Esophagus muscularis mucosa (tissue), 4 donors: ENCODE data around the gene AMOTL2.
A peak's percentile ranks its signal among the peaks of the same experiment; 100 is the strongest.

Experiments used
- EP300 ChIP-seq: sonication (generic); formaldehyde crosslinking; IDR thresholded peaks from one replicate; pipeline ENCODE4 v1.6.1; 2017; ENCODE audit warnings: antibody characterized with exemption
- POLR2A ChIP-seq: fragments of 450-650 bp; IDR thresholded peaks from one replicate; pipeline ENCODE4 v1.6.1; 2017; ENCODE audit warnings: antibody characterized with exemption, moderate library complexity, mild to moderate bottlenecking, low read depth
- POLR2AphosphoS5 ChIP-seq, 2 donors: sonication (generic); formaldehyde crosslinking; IDR thresholded peaks; one replicate each; pipeline ENCODE4 v1.6.1; 2017; ENCODE audit warnings: antibody characterized with exemption in 2 of 2
- TF ChIP-seq, protein P1 (sequence below), 3 experiments: fragments of 200-600 bp in 2 of 3; fragments of 450-650 bp in 1 of 3; sonication (generic) in 2 of 3; IDR thresholded peaks; one replicate each; pipeline ENCODE4 v1.5.1; 2017 to 2019; ENCODE audit warnings: antibody characterized with exemption in 3 of 3, mild to moderate bottlenecking in 2 of 3, moderate library complexity in 1 of 3

DNA sequence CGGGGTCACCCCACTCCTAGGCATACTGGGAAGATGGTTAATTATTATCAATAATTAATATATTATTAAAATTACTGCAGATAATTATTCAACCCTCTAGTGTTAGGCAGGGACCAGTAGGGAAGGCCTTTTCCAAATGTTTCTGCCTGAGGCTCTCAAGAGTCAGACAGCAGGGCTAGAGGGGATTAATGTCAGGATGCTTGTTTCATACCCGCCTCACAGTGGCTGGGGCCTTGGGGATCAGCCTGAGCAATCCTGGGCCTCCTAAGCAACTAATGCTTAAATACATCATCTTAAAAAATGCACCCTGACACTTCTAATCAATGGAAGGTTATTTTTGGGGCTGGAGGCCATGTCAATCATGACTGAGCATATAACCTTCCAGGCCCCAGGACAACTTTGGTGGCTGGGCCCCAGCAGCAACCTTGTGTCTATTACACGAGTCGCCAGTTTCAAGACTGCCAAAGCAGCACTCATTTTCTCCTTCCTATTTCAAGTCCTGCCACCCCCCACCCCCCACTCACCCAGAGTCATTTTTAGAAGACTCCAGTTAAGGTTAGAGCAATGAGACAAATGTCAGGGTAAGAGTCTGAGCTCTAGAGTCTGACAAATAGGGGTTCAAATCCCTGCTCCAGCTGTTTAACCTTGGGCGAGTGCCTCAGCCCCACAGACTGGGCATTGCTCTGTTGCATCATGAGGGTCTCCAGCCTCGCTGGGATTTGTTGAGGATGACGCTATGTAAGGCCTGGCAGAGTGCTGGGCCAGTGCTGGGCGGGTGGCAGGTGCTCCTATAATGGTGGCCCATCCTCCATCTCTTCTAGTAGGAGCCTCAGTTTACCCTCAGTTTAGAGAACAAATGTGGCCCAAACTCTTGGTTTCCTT is 6.1 kb downstream of the AMOTL2 start:
- TF ChIP-seq EP300 (no peak), POLR2AphosphoS5 (IDR thresholded peaks at IDR 0.05) (peak in 1 of 2 donors; percentile 20), POLR2A (no peak)
- TF ChIP-seq, protein P1, sequence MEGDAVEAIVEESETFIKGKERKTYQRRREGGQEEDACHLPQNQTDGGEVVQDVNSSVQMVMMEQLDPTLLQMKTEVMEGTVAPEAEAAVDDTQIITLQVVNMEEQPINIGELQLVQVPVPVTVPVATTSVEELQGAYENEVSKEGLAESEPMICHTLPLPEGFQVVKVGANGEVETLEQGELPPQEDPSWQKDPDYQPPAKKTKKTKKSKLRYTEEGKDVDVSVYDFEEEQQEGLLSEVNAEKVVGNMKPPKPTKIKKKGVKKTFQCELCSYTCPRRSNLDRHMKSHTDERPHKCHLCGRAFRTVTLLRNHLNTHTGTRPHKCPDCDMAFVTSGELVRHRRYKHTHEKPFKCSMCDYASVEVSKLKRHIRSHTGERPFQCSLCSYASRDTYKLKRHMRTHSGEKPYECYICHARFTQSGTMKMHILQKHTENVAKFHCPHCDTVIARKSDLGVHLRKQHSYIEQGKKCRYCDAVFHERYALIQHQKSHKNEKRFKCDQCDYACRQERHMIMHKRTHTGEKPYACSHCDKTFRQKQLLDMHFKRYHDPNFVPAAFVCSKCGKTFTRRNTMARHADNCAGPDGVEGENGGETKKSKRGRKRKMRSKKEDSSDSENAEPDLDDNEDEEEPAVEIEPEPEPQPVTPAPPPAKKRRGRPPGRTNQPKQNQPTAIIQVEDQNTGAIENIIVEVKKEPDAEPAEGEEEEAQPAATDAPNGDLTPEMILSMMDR (IDR thresholded peaks at IDR 0.05) = no peak
